ENCODE results near the gene TWIST2. TPM values are rescaled to one million over a fixed set of nuclear protein-coding genes. Genes with fewer than 3 reads are reported as not detected.

Gene TWIST2
- total and polyA plus RNA-seq, 9 of the 15 experiments (the other 6 are each of a cell fraction or from before 2014, with no cell fraction given): not detected

- CTCF ChIA-PET (ENCODE audit: low intra/inter-chr PET ratio): no interaction called here
- Histone ChIP-seq H3K9me1 (ENCODE audit: control insufficient read depth, insufficient read depth, low read length) (no peaks in the 10 kb centered on the region), H2AFZ (ENCODE audit: low read depth, low read length) (no peak overlapping the region), H3K79me2 (ENCODE audit: control insufficient read depth, insufficient read depth, low read length) (no peaks in the 10 kb centered on the region), H4K20me1 (replicated peaks; ENCODE audit: control insufficient read depth, insufficient read depth, low read length) (no peaks in the 10 kb centered on the region), H3K27ac (ENCODE audit: extremely low read depth, low read depth, low read length) (no peak overlapping the region), H3K4me2 (ENCODE audit: insufficient read depth, low read length) (no peak overlapping the region), H3K4me3 (no peak overlapping the region), H3K36me3 (ENCODE audit: control insufficient read depth, insufficient read depth, low read length) (no peaks in the 10 kb centered on the region), H3K4me1 (replicated peaks in 1 of 2; ENCODE audit: control insufficient read depth in 2 of 2, insufficient read depth in 2 of 2, low read length in 2 of 2) (no peaks in the 10 kb centered on the region), H3K9ac (ENCODE audit: insufficient read depth in 1 of 2, low read depth in 2 of 2, low read length in 2 of 2) (no peak overlapping the region), H3K27me3 (ENCODE audit: control insufficient read depth in 2 of 2, insufficient read depth in 2 of 2, low read length in 2 of 2) (peaks cover 0 to 37% of the 10 kb centered on the region in 2 experiments; a peak in 2 of 5 replicates), H3K9me3 (replicated peaks; ENCODE audit: control insufficient read depth, insufficient read depth, low read depth, low read length) (no peaks in the 10 kb centered on the region)
- no peak for TF ChIP-seq TAL1 (IDR thresholded peaks at IDR 0.05)
- TF ChIP-seq, protein P1, sequence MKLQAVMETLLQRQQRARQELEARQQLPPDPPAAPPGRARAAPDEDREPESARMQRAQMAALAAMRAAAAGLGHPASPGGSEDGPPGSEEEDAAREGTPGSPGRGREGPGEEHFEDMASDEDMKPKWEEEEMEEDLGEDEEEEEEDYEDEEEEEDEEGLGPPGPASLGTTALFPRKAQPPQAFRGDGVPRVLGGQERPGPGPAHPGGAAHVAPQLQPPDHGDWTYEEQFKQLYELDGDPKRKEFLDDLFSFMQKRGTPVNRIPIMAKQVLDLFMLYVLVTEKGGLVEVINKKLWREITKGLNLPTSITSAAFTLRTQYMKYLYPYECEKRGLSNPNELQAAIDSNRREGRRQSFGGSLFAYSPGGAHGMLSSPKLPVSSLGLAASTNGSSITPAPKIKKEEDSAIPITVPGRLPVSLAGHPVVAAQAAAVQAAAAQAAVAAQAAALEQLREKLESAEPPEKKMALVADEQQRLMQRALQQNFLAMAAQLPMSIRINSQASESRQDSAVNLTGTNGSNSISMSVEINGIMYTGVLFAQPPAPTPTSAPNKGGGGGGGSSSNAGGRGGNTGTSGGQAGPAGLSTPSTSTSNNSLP (IDR thresholded peaks at IDR 0.05; ENCODE audit: borderline replicate concordance, low read depth, low read length): no peak
- no peak for TF ChIP-seq ZBTB7A (IDR thresholded peaks at IDR 0.05; ENCODE audit: borderline replicate concordance, control insufficient read depth, low read depth, low read length)
- TF ChIP-seq ZKSCAN3 (CRISPR knock-in tag; IDR thresholded peaks at IDR 0.05): no peak
- no peak for TF ChIP-seq ETS2 (tag; IDR thresholded peaks at IDR 0.05; ENCODE audit: borderline replicate concordance, poor library complexity, severe bottlenecking)
- TF ChIP-seq ZBTB8A (IDR thresholded peaks at IDR 0.05; ENCODE audit: partially characterized antibody): no peak
- TF ChIP-seq FOXA3 (CRISPR knock-in tag; conservative IDR thresholded peaks at IDR 0.05 in 1 of 2, IDR thresholded peaks at IDR 0.05 in 1 of 2): no peak
- no peak for TF ChIP-seq ETV1 (tag; conservative IDR thresholded peaks at IDR 0.05; ENCODE audit: low read depth)
- TF ChIP-seq NFXL1 (CRISPR knock-in tag; IDR thresholded peaks at IDR 0.05): no peak
- no peak for TF ChIP-seq SUPT5H (IDR thresholded peaks at IDR 0.05)
- no peak for TF ChIP-seq TEAD2 (tag; IDR thresholded peaks at IDR 0.05)
- TF ChIP-seq ZSCAN32 (CRISPR knock-in tag; IDR thresholded peaks at IDR 0.05): no peak
- TF ChIP-seq STAT5A (IDR thresholded peaks at IDR 0.05; ENCODE audit: borderline replicate concordance, low read length): no peak
- no peak for TF ChIP-seq PHF21A (IDR thresholded peaks at IDR 0.05; ENCODE audit: borderline replicate concordance, low read depth)
- TF ChIP-seq, protein P2, sequence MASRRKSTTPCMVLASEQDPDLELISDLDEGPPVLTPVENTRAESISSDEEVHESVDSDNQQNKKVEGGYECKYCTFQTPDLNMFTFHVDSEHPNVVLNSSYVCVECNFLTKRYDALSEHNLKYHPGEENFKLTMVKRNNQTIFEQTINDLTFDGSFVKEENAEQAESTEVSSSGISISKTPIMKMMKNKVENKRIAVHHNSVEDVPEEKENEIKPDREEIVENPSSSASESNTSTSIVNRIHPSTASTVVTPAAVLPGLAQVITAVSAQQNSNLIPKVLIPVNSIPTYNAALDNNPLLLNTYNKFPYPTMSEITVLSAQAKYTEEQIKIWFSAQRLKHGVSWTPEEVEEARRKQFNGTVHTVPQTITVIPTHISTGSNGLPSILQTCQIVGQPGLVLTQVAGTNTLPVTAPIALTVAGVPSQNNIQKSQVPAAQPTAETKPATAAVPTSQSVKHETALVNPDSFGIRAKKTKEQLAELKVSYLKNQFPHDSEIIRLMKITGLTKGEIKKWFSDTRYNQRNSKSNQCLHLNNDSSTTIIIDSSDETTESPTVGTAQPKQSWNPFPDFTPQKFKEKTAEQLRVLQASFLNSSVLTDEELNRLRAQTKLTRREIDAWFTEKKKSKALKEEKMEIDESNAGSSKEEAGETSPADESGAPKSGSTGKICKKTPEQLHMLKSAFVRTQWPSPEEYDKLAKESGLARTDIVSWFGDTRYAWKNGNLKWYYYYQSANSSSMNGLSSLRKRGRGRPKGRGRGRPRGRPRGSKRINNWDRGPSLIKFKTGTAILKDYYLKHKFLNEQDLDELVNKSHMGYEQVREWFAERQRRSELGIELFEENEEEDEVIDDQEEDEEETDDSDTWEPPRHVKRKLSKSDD (conservative IDR thresholded peaks at IDR 0.05; ENCODE audit: low read length): no peak
- TF ChIP-seq PHB2 (IDR thresholded peaks at IDR 0.05; ENCODE audit: low read depth): no peak
- no peak for TF ChIP-seq DPF2 (IDR thresholded peaks at IDR 0.05)
- no peak for TF ChIP-seq TAF7 (tag; IDR thresholded peaks at IDR 0.05)
- TF ChIP-seq ZNF57 (CRISPR knock-in tag; IDR thresholded peaks at IDR 0.05): no peak
- POLR2A ChIA-PET: interaction anchor here (0.6 kb wide), 1 partner anchor 197 kb away, joined by 4 read pairs; no protein-coding TSS in a partner anchor
- ATAC-seq: no peak
- intact Hi-C loops (cut with micrococcal nuclease) (no loop called here), in situ Hi-C loops (cut with MboI) (no loop called here)
- DNase-seq (ENCODE audit: extremely low read depth in 1 of 4, low spot score in 3 of 4): no peak
- WGBS (ENCODE audit: insufficient coverage, low coverage, missing lambda C conversion rate): 0% methylated on average over 11 of the region's 11 CpGs
- FAIRE-seq: no peak
- BruUV-seq (replicated peaks): no TSS peak
Observed at GRCh38 chr2:238919307-238919706, 71.4 kb downstream of the TWIST2 start.

Measured in K562 (cell line).